Eye (tissue), 1 donor: ENCODE measurements around the gene CXCR2.
A peak's percentile ranks its signal among the peaks of the same experiment; 100 is the strongest.
"Not testable (repeated sequence)": the region's sequence is repeated elsewhere in the genome, so short reads cannot be mapped to it uniquely, and the experiment has no call there.

Experiments used
- DNase-seq: peaks from one replicate; pipeline ENCODE4 v3.0.0-alpha.2; 2015

Gene CXCR2

GRCh38 chr2:218130822-218131221 lies 5.0 kb downstream of the CXCR2 start:
- DNase-seq, result no peak

- no peak for DNase-seq
Observed at GRCh38 chr2:218137514-218137913, 11.7 kb downstream of the CXCR2 start.

GRCh38 chr2:218138047-218138446 lies 12.2 kb downstream of the CXCR2 start:
- DNase-seq, result no peak

GRCh38 chr2:218145124-218145523 lies 19.3 kb downstream of the CXCR2 start:
- no peak for DNase-seq

GRCh38 chr2:218146056-218146455 lies 20.2 kb downstream of the CXCR2 start:
- no peak for DNase-seq

- no peak for DNase-seq
Observed at GRCh38 chr2:218149098-218149497, 23.3 kb downstream of the CXCR2 start.

GRCh38 chr2:218149848-218150440 lies 24.1 kb downstream of the CXCR2 start:
- no peak for DNase-seq

- no peak for DNase-seq
Observed at GRCh38 chr2:218152172-218152571, 26.3 kb downstream of the CXCR2 start.

GRCh38 chr2:218152777-218153176 lies 26.9 kb downstream of the CXCR2 start:
- no peak for DNase-seq

GRCh38 chr2:218155953-218156479 lies 30.2 kb downstream of the CXCR2 start:
- DNase-seq, result no peak

- no peak for DNase-seq
Observed at GRCh38 chr2:218161644-218162043, 35.8 kb downstream of the CXCR2 start.

- no peak for DNase-seq
Observed at GRCh38 chr2:218162814-218163213, 37.0 kb downstream of the CXCR2 start.

GRCh38 chr2:218166791-218167190 lies 41.0 kb downstream of the CXCR2 start, which contains the start of gene CXCR1:
Gene CXCR1, minus strand, starts transcription at chr2:218166962. Its CDS starts 1,751 bp downstream, at chr2:218165211.
- DNase-seq, result no peak

GRCh38 chr2:218168016-218168415 lies 42.2 kb downstream of the CXCR2 start:
- no peak for DNase-seq

GRCh38 chr2:218168635-218169462 lies 43.0 kb downstream of the CXCR2 start:
- DNase-seq, result peak; percentile 59

GRCh38 chr2:218169757-218170546 lies 44.1 kb downstream of the CXCR2 start:
- DNase-seq, result no peak

- not testable (repeated sequence) for DNase-seq
Observed at GRCh38 chr2:218171744-218172143, 45.9 kb downstream of the CXCR2 start.

- no peak for DNase-seq
Observed at GRCh38 chr2:218172845-218173244, 47.0 kb downstream of the CXCR2 start.

- DNase-seq, result no peak
Observed at GRCh38 chr2:218179782-218180181, 54.0 kb downstream of the CXCR2 start.

- no peak for DNase-seq
Observed at GRCh38 chr2:218180467-218181114, 54.8 kb downstream of the CXCR2 start.

GRCh38 chr2:218184331-218184730 lies 58.5 kb downstream of the CXCR2 start:
- no peak for DNase-seq

GRCh38 chr2:218186355-218186766 lies 60.5 kb downstream of the CXCR2 start:
- DNase-seq, result peak; percentile 56
